ENCODE measurements around the gene TENM4. TPM values are rescaled to one million over a fixed set of nuclear protein-coding genes. Genes with fewer than 3 reads are reported as not detected.

Gene TENM4
- total RNA-seq, 1 donor: 10.4 TPM

- H3K4me3 ChIP-seq (ENCODE audit: low read depth, low read length): no peak overlapping the region
- DNase-seq (ENCODE audit: low read depth): no peak
- TF ChIP-seq, protein P1, sequence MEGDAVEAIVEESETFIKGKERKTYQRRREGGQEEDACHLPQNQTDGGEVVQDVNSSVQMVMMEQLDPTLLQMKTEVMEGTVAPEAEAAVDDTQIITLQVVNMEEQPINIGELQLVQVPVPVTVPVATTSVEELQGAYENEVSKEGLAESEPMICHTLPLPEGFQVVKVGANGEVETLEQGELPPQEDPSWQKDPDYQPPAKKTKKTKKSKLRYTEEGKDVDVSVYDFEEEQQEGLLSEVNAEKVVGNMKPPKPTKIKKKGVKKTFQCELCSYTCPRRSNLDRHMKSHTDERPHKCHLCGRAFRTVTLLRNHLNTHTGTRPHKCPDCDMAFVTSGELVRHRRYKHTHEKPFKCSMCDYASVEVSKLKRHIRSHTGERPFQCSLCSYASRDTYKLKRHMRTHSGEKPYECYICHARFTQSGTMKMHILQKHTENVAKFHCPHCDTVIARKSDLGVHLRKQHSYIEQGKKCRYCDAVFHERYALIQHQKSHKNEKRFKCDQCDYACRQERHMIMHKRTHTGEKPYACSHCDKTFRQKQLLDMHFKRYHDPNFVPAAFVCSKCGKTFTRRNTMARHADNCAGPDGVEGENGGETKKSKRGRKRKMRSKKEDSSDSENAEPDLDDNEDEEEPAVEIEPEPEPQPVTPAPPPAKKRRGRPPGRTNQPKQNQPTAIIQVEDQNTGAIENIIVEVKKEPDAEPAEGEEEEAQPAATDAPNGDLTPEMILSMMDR (IDR thresholded peaks at IDR 0.05; ENCODE audit: insufficient read depth, low read depth, low read length): no peak
These were observed 88.5 kb downstream of the TENM4 start for GRCh38 chr11:79352349-79352703.

GRCh38 chr11:79348976-79349682 lies 91.7 kb downstream of the TENM4 start:
- no peak for DNase-seq (ENCODE audit: low read depth)
- TF ChIP-seq, protein P1 (IDR thresholded peaks at IDR 0.05; ENCODE audit: insufficient read depth, low read depth, low read length): no peak
- H3K4me3 ChIP-seq (ENCODE audit: low read depth, low read length): no peak overlapping the region

- H3K4me3 ChIP-seq (ENCODE audit: low read depth, low read length): no peak overlapping the region
- TF ChIP-seq, protein P1 (IDR thresholded peaks at IDR 0.05; ENCODE audit: insufficient read depth, low read depth, low read length): no peak
- DNase-seq (ENCODE audit: low read depth): no peak
These were observed 94.8 kb downstream of the TENM4 start for GRCh38 chr11:79346021-79346420.

GRCh38 chr11:79344753-79345294 lies 96.0 kb downstream of the TENM4 start:
- TF ChIP-seq, protein P1 (IDR thresholded peaks at IDR 0.05; ENCODE audit: insufficient read depth, low read depth, low read length): no peak
- no peak for DNase-seq (ENCODE audit: low read depth)
- no peak overlapping the region for H3K4me3 ChIP-seq (ENCODE audit: low read depth, low read length)

- TF ChIP-seq, protein P1 (IDR thresholded peaks at IDR 0.05; ENCODE audit: insufficient read depth, low read depth, low read length): no peak
- no peak for DNase-seq (ENCODE audit: low read depth)
- H3K4me3 ChIP-seq (ENCODE audit: low read depth, low read length): no peak overlapping the region
These were observed 98.1 kb downstream of the TENM4 start for GRCh38 chr11:79342686-79343085.

DNA sequence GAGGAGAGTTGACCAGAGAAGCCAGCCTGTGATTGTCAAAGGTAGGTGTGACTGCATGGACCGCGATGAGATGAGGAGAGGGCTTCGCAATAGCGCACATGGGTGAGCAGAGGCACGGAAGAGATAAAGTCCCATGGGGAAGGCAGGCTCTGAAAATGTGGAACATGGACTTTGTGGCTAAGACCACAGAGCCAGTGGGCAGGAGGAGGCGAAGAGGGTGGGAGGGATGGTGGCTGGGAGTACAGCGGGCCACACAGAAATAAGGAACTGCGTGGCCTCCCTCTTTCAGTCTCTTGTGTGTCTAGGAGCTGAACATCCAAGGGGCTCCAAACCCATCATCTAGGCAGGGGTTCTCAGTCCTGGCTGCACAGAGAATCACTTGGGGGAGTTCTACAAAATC lies 98.6 kb downstream of the TENM4 start:
- no peak for DNase-seq (ENCODE audit: low read depth)
- TF ChIP-seq, protein P1 (IDR thresholded peaks at IDR 0.05; ENCODE audit: insufficient read depth, low read depth, low read length): no peak
- no peak overlapping the region for H3K4me3 ChIP-seq (ENCODE audit: low read depth, low read length)

GRCh38 chr11:79340535-79340934 lies 100.3 kb downstream of the TENM4 start:
- TF ChIP-seq, protein P1 (IDR thresholded peaks at IDR 0.05; ENCODE audit: insufficient read depth, low read depth, low read length): no peak
- no peak for DNase-seq (ENCODE audit: low read depth)
- H3K4me3 ChIP-seq (ENCODE audit: low read depth, low read length): no peak overlapping the region
